Astrocyte (in vitro differentiated cells and primary cell): Measurements from ENCODE around the gene SNRNP70. TPM values are rescaled to one million over a fixed set of nuclear protein-coding genes. Genes with fewer than 3 reads are reported as not detected.

Source experiments
- DNase-seq: peaks from one replicate; pipeline ENCODE4 v3.0.0-alpha.2; 2010; ENCODE audit warnings: low read depth
- FAIRE-seq: peaks from 2 replicates; lab custom pipeline; 2011; peaks lifted over from hg19 to GRCh38; lab: Jason Lieb, UNC
- H2AFZ ChIP-seq: 2 replicates; pipeline ENCODE4 v1.6.0; 2012; ENCODE audit warnings: low read depth, low read length, inconsistent platforms
- H3K27ac ChIP-seq: 2 replicates; pipeline ENCODE4 v1.5.1; 2011; ENCODE audit warnings: low read depth, low read length, inconsistent platforms
- H3K27me3 ChIP-seq: 2 replicates; pipeline ENCODE4 v1.6.0; 2011; ENCODE audit warnings: low read length, inconsistent platforms; ENCODE audit not compliant: insufficient read depth
- H3K36me3 ChIP-seq: 2 replicates; pipeline ENCODE4 v1.5.1; 2011; ENCODE audit warnings: low read length, inconsistent platforms; ENCODE audit not compliant: insufficient read depth
- H3K4me1 ChIP-seq: 2 replicates; pipeline ENCODE4 v1.5.1; 2011; ENCODE audit warnings: low read length, inconsistent platforms; ENCODE audit not compliant: insufficient read depth
- H3K4me2 ChIP-seq: 2 replicates; pipeline ENCODE4 v1.6.0; 2012; ENCODE audit warnings: low read length, inconsistent platforms
- H3K4me3 ChIP-seq: 2 replicates; pipeline ENCODE4 v1.5.1; 2011; ENCODE audit warnings: low read depth, mild to moderate bottlenecking, low read length, inconsistent platforms; ENCODE audit not compliant: insufficient read depth
- H3K79me2 ChIP-seq: 2 replicates; pipeline ENCODE4 v1.6.0; 2012; ENCODE audit warnings: mild to moderate bottlenecking, low read length, inconsistent platforms; ENCODE audit not compliant: insufficient read depth
- H3K9ac ChIP-seq: 2 replicates; pipeline ENCODE4 v1.6.0; 2012; ENCODE audit warnings: mild to moderate bottlenecking, low read length, inconsistent platforms
- H3K9me3 ChIP-seq: 2 replicates; pipeline ENCODE4 v1.5.1; 2012; ENCODE audit warnings: low read depth, mild to moderate bottlenecking, low read length, inconsistent platforms; ENCODE audit not compliant: insufficient read depth
- H4K20me1 ChIP-seq: 2 replicates; pipeline ENCODE4 v1.6.0; 2012; ENCODE audit warnings: low read length, inconsistent platforms; ENCODE audit not compliant: insufficient read depth
- H3K27ac Mint-ChIP-seq: one replicate; pipeline ENCODE4 v1.8.0; 2021; ENCODE audit warnings: mild to moderate bottlenecking, mixed read lengths; ENCODE audit not compliant: unreplicated experiment
- H3K27me3 Mint-ChIP-seq: one replicate; pipeline ENCODE4 v1.8.0; 2021; ENCODE audit warnings: low read depth, mixed read lengths; ENCODE audit not compliant: unreplicated experiment
- H3K36me3 Mint-ChIP-seq: one replicate; pipeline ENCODE4 v1.8.0; 2021; ENCODE audit warnings: low read depth, mixed read lengths; ENCODE audit not compliant: unreplicated experiment
- H3K4me1 Mint-ChIP-seq: one replicate; pipeline ENCODE4 v1.8.0; 2021; ENCODE audit warnings: low read depth, mixed read lengths; ENCODE audit not compliant: unreplicated experiment
- H3K4me3 Mint-ChIP-seq: one replicate; pipeline ENCODE4 v1.8.0; 2021; ENCODE audit warnings: mild to moderate bottlenecking, moderate library complexity, mixed read lengths; ENCODE audit not compliant: unreplicated experiment
- H3K9me3 Mint-ChIP-seq: one replicate; pipeline ENCODE4 v1.8.0; 2021; ENCODE audit warnings: mild to moderate bottlenecking, mixed read lengths; ENCODE audit not compliant: unreplicated experiment
- CTCF ChIP-seq: IDR thresholded peaks from 2 replicates; pipeline ENCODE4 v1.5.1; 2011; ENCODE audit warnings: low read depth, mild to moderate bottlenecking, inconsistent platforms, low read length, moderate library complexity; ENCODE audit not compliant: insufficient read depth
- EZH2 ChIP-seq: IDR thresholded peaks from 2 replicates; pipeline ENCODE4 v1.6.1; 2012; ENCODE audit warnings: mild to moderate bottlenecking, low read length, inconsistent platforms; ENCODE audit not compliant: insufficient read depth
- total RNA-seq: library from RNA; stranded (reverse); gene quantifications from 2 replicates; pipeline ENCODE4 v1.2.1, GENCODE V29; 2021

The SNRNP70 gene
- total RNA-seq, 1 donor from 2014 or later: 177 TPM

GRCh38 chr19:49057636-49058234 lies 27.5 kb upstream of the SNRNP70 start, which contains the start of gene CGB7:
Gene CGB7, minus strand, starts transcription at chr19:49057749. Its CDS starts 2,374 bp downstream, at chr19:49055375.
- peak within 1 kb of the TSS; percentile 93 for H3K27ac Mint-ChIP-seq
- Histone ChIP-seq H3K9me3 (no peaks in the 10 kb centered on the region), H3K4me2 (peak within 1 kb of the TSS; percentile 90), H3K4me1 (peaks cover 19% of the 10 kb centered on the region), H2AFZ (peak within 1 kb of the TSS; percentile 78), H3K27ac (peak within 1 kb of the TSS; percentile 33), H4K20me1 (peaks cover 41% of the 10 kb centered on the region), H3K27me3 (no peaks in the 10 kb centered on the region), H3K4me3 (peak within 1 kb of the TSS; percentile 81), H3K36me3 (no peaks in the 10 kb centered on the region), H3K9ac (peak within 1 kb of the TSS; percentile 81), H3K79me2 (peaks cover 59% of the 10 kb centered on the region)
- H3K4me3 Mint-ChIP-seq: peak within 1 kb of the TSS; percentile 93
- H3K27me3 Mint-ChIP-seq: peaks cover 10% of the 10 kb centered on the region
- FAIRE-seq (no peak), DNase-seq (peak; percentile 35)
- no peak for TF ChIP-seq EZH2
- TF ChIP-seq CTCF: no peak
- H3K36me3 Mint-ChIP-seq: peaks cover 7% of the 10 kb centered on the region
- peaks cover 11% of the 10 kb centered on the region for H3K4me1 Mint-ChIP-seq
- H3K9me3 Mint-ChIP-seq: no peaks in the 10 kb centered on the region

GRCh38 chr19:49058562-49058961 lies 26.7 kb upstream of the SNRNP70 start:
- Histone ChIP-seq H3K27me3 (no peaks in the 10 kb centered on the region), H3K79me2 (peaks cover 59% of the 10 kb centered on the region), H3K4me1 (peaks cover 19% of the 10 kb centered on the region), H3K4me3 (no peak overlapping the region), H3K36me3 (no peaks in the 10 kb centered on the region), H3K27ac (no peak overlapping the region), H4K20me1 (peaks cover 43% of the 10 kb centered on the region), H3K9me3 (no peaks in the 10 kb centered on the region), H3K4me2 (peak overlapping the region; percentile 90), H2AFZ (no peak overlapping the region), H3K9ac (peak overlapping the region; percentile 81)
- H3K27ac Mint-ChIP-seq: no peak overlapping the region
- peaks cover 10% of the 10 kb centered on the region for H3K27me3 Mint-ChIP-seq
- peak overlapping the region; percentile 93 for H3K4me3 Mint-ChIP-seq
- FAIRE-seq: no peak
- H3K36me3 Mint-ChIP-seq: peaks cover 7% of the 10 kb centered on the region
- no peak for TF ChIP-seq EZH2
- DNase-seq: peak; percentile 30
- peaks cover 15% of the 10 kb centered on the region for H3K4me1 Mint-ChIP-seq
- no peaks in the 10 kb centered on the region for H3K9me3 Mint-ChIP-seq

GRCh38 chr19:49059053-49059452 lies 26.2 kb upstream of the SNRNP70 start:
- Mint-ChIP-seq H3K9me3 (no peaks in the 10 kb centered on the region), H3K27me3 (peaks cover 10% of the 10 kb centered on the region), H3K36me3 (peaks cover 7% of the 10 kb centered on the region), H3K27ac (peak overlapping the region; percentile 26), H3K4me1 (peaks cover 15% of the 10 kb centered on the region), H3K4me3 (peak overlapping the region; percentile 58)
- Histone ChIP-seq H3K9ac (no peak overlapping the region), H4K20me1 (peaks cover 48% of the 10 kb centered on the region), H3K4me1 (peaks cover 22% of the 10 kb centered on the region), H3K27ac (no peak overlapping the region), H3K36me3 (no peaks in the 10 kb centered on the region), H3K79me2 (peaks cover 59% of the 10 kb centered on the region), H3K4me2 (peak overlapping the region; percentile 90), H3K27me3 (no peaks in the 10 kb centered on the region), H3K9me3 (no peaks in the 10 kb centered on the region), H2AFZ (no peak overlapping the region), H3K4me3 (no peak overlapping the region)
- FAIRE-seq: no peak
- DNase-seq: no peak
- TF ChIP-seq EZH2: no peak
